GM12878 (cell line): ENCODE results near the gene NUAK2. TPM values are rescaled to one million over a fixed set of nuclear protein-coding genes. Genes with fewer than 3 reads are reported as not detected.
A peak's percentile ranks its signal among the peaks of the same experiment; 100 is the strongest.

Source experiments
- ATAC-seq: fragments of 200-7000 bp; cut with Tn5 transposase; 3 replicates; pipeline ENCODE4 v1.9.1; 2020; ENCODE audit warnings: mild to moderate bottlenecking, moderate library complexity
- BruUV-seq: library from RNA; stranded (reverse); fragments of 400-500 nt; replicated peaks from 2 replicates; lab custom pipeline; 2021; lab: Mats Ljungman, UMichigan
- CTCF ChIA-PET: fragments of 300-600 bp; sonication (Branson Sonifier 250); formaldehyde crosslinking; extraction: SDS; loops from one replicate; lab custom pipeline; 2021; ENCODE audit warnings: inconsistent platforms; lab: Yijun Ruan, JAX
- POLR2A ChIA-PET: fragments of 350-600 bp; formaldehyde crosslinking; extraction: SDS; loops from one replicate; lab custom pipeline; 2021; ENCODE audit warnings: inconsistent platforms; lab: Charles Lee
- RAD21 ChIA-PET: fragments of 300-600 bp; sonication (Branson Sonifier 250); formaldehyde crosslinking; loops from one replicate; lab custom pipeline; 2023; ENCODE audit warnings: antibody characterized with exemption; ENCODE audit not compliant: unreplicated experiment; lab: Charles Lee
- SMC1A ChIA-PET: fragments of 300-600 bp; sonication (Branson Sonifier 250); formaldehyde crosslinking; loops from one replicate; lab custom pipeline; 2023; ENCODE audit not compliant: unreplicated experiment, uncharacterized antibody; lab: Charles Lee
- DNase-seq: peaks from one replicate; pipeline ENCODE4 v3.0.0-alpha.2; 2011; ENCODE audit warnings: low read depth, low spot score
- FAIRE-seq: peaks from 3 replicates; lab custom pipeline; 2011; peaks lifted over from hg19 to GRCh38; lab: Jason Lieb, UNC
- H2AFZ ChIP-seq: 2 replicates; pipeline ENCODE4 v1.6.0; 2011; ENCODE audit warnings: low read depth, low read length, control low read depth; ENCODE audit not compliant: control insufficient read depth
- H3K27ac ChIP-seq: 2 replicates; pipeline ENCODE4 v1.5.1; 2011; ENCODE audit warnings: control low read depth; ENCODE audit not compliant: control insufficient read depth, insufficient read depth
- H3K27me3 ChIP-seq, 2 experiments: replicated peaks in 1 of 2; 2 replicates each; pipeline versions ENCODE4 v1.6.0 to v1.6.1; 2011; ENCODE audit warnings: low read length in 1 of 2; ENCODE audit not compliant: control insufficient read depth in 2 of 2, insufficient read depth in 2 of 2
- H3K36me3 ChIP-seq, 2 experiments: 2 replicates each; pipeline ENCODE4 v1.5.1; 2011; ENCODE audit warnings: low read length in 1 of 2; ENCODE audit not compliant: control insufficient read depth in 2 of 2, insufficient read depth in 2 of 2
- H3K4me1 ChIP-seq: 2 replicates; pipeline ENCODE4 v1.6.1; 2011; ENCODE audit warnings: mild to moderate bottlenecking, low read length, moderate library complexity, mixed read lengths; ENCODE audit not compliant: control insufficient read depth, insufficient read depth
- H3K4me2 ChIP-seq: 2 replicates; pipeline ENCODE4 v1.6.0; 2011; ENCODE audit warnings: control low read depth; ENCODE audit not compliant: control insufficient read depth, insufficient read depth
- H3K4me3 ChIP-seq: fragments of 200-600 bp; sonication (generic); 2 replicates; pipeline ENCODE4 v1.5.1; 2016
- H3K79me2 ChIP-seq: 2 replicates; pipeline ENCODE4 v1.6.0; 2011; ENCODE audit warnings: low read length; ENCODE audit not compliant: control insufficient read depth, insufficient read depth
- H3K9ac ChIP-seq: 2 replicates; pipeline ENCODE4 v1.8.0; 2011; ENCODE audit warnings: low read length, control low read depth, mixed read lengths; ENCODE audit not compliant: control insufficient read depth, insufficient read depth
- H3K9me3 ChIP-seq: replicated peaks from 3 replicates; pipeline ENCODE4 v1.5.1; 2011; ENCODE audit warnings: mild to moderate bottlenecking, low read length; ENCODE audit not compliant: control insufficient read depth, insufficient read depth
- H4K20me1 ChIP-seq: 2 replicates; pipeline ENCODE4 v1.6.0; 2011; ENCODE audit not compliant: control insufficient read depth, insufficient read depth
- WGBS: methylation state at CpG from one replicate; pipeline ENCODE4 v1.1.6; 2016; ENCODE audit warnings: low lambda C conversion rate; ENCODE audit not compliant: insufficient replicate concordance, insufficient coverage; ENCODE audit errors: missing lambda C conversion rate; 5-methylcytosine and 5-hydroxymethylcytosine counted together
- in situ Hi-C: fragments of 300-500 bp; cut with MboI; formaldehyde crosslinking; loops from 9 replicates; pipeline ENCODE4 v1.14.3; 2018; ENCODE audit warnings: mixed read lengths
- intact Hi-C: fragments of 100-400 bp; cut with micrococcal nuclease; formaldehyde crosslinking; loops from one replicate; pipeline ENCODE4 v1.14.2; 2022; ENCODE audit not compliant: unreplicated experiment
- polyA plus RNA-seq, 11 experiments: library from polyadenylated mRNA; depleted of rRNA in 4 of 11; unstranded in 6 of 11; stranded (reverse) in 5 of 11; fragments of >200 nt; fragmentation: Nextera tagmentation in 4 of 11; fragmentation: Illumina TruSeq in 1 of 11; extraction: Ambion mirVana in 4 of 11; extraction: Trizol in 1 of 11; gene quantifications; 1 replicate in 1 of 11; 2 replicates in 10 of 11; pipeline versions ENCODE4 v1.2.1 to v1.2.3, GENCODE V29; 2011 to 2016; ENCODE audit warnings: inconsistent platforms in 2 of 11, missing spikeins in 2 of 11, low read depth in 1 of 11
- total RNA-seq, 4 experiments: library from RNA; depleted of rRNA in 3 of 4; stranded (reverse); fragments of >200 nt in 3 of 4; fragmentation: Illumina TruSeq in 1 of 4; extraction: Trizol in 1 of 4; gene quantifications; 2 replicates each; pipeline versions ENCODE4 v1.2.1 to v1.2.3, GENCODE V29; 2013 to 2021
- TF ChIP-seq, protein P1 (sequence below): fragments of 450-650 bp; IDR thresholded peaks from 2 replicates; pipeline ENCODE4 v1.6.1; 2017; ENCODE audit warnings: low read depth, mild to moderate bottlenecking, moderate library complexity
- TF ChIP-seq, protein P2 (sequence below): IDR thresholded peaks from 2 replicates; pipeline ENCODE4 v1.6.1; 2012; ENCODE audit warnings: low read depth, low read length, improper control_type of control experiment

NUAK2 gene
- total and polyA plus RNA-seq, 10 of the 15 experiments (the other 5 are each of a cell fraction or from before 2014, with no cell fraction given): 0.27 to 3.0 (median 1.2) TPM

DNA sequence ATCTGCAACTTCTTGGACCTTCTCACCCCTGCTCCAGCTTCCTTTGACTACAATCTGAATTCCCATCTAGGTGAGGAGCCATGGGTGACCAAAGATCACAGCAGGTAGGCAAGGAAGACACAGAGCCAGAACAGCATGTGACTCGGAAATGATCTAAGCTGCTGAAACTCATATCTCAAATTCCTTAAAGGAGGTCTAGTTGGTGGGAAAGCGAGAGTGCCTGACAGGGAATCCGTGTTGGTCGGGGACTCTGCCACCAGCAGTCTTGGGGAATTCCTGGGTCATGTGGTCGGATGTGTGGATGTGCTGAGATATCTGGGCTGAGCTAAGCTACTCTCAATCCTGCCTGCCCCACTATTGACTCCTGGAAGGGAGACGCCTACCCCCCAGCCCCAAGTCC, 3.2 kb upstream of the NUAK2 start (continued):
- TF ChIP-seq, protein P1, sequence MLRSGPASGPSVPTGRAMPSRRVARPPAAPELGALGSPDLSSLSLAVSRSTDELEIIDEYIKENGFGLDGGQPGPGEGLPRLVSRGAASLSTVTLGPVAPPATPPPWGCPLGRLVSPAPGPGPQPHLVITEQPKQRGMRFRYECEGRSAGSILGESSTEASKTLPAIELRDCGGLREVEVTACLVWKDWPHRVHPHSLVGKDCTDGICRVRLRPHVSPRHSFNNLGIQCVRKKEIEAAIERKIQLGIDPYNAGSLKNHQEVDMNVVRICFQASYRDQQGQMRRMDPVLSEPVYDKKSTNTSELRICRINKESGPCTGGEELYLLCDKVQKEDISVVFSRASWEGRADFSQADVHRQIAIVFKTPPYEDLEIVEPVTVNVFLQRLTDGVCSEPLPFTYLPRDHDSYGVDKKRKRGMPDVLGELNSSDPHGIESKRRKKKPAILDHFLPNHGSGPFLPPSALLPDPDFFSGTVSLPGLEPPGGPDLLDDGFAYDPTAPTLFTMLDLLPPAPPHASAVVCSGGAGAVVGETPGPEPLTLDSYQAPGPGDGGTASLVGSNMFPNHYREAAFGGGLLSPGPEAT: peak; percentile 51; the same call in 1 of the 2 replicates

DNA sequence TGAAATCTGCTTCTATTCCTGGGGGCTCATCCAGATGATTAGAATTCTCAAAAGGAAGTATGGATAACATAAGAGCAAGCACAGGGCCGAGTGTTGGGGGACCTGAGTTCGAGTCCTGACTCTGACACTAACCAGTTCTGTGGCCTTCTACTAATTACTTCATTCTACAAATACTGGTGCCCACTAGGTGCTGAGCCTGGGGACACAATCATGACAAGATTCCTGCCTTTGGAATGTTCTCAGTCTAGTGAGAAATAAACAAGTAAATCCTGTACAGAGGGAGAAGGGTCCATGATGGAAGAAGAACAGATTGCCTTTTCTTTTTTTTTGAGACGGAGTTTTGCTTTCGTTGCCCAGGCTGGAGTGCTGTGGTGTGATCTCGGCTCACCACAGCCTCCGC, 2.2 kb upstream of the NUAK2 start:
- peaks cover 13% of the 10 kb centered on the region for H3K4me1 ChIP-seq
- TF ChIP-seq, protein P2, sequence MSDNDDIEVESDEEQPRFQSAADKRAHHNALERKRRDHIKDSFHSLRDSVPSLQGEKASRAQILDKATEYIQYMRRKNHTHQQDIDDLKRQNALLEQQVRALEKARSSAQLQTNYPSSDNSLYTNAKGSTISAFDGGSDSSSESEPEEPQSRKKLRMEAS: no peak
- TF ChIP-seq, all 136 proteins: peak for 0
- BruUV-seq: no TSS peak
- Histone ChIP-seq H3K36me3 (no peaks in the 10 kb centered on the region), H3K4me3 (no peak overlapping the region), H3K9ac (no peak overlapping the region), H3K79me2 (no peaks in the 10 kb centered on the region), H3K27me3 (peaks cover 2 to 8% of the 10 kb centered on the region in 2 experiments), H3K4me2 (no peak overlapping the region), H2AFZ (no peak overlapping the region), H4K20me1 (no peaks in the 10 kb centered on the region), H3K9me3 (no peaks in the 10 kb centered on the region; the same call in 2 of the 3 replicates), H3K27ac (no peak overlapping the region)
- in situ Hi-C loops: loop anchor here (5.0 kb wide), 1 partner anchor 41 kb away; no protein-coding TSS in a partner anchor
- POLR2A ChIA-PET: interaction anchor here (2.7 to 8.0 kb wide), 3 partner anchors 9 to 51 kb away, joined by 21 to 91 read pairs (median 90); no protein-coding TSS in a partner anchor
- whole genome bisulfite sequencing: 65% methylated on average over 6 of the region's 6 CpGs
- no peak for ATAC-seq
- SMC1A ChIA-PET: interaction anchor here (0.7 to 35.1 kb wide), 16 partner anchors 9 to 308 kb away, joined by 3 to 1445 read pairs (median 8); partner anchors contain the start of genes ELK4 and TMCC2
- CTCF ChIA-PET: interaction anchor here (1.2 to 59.5 kb wide), 14 partner anchors 9 to 262 kb away, joined by 3 to 2333 read pairs (median 19); partner anchors contain the start of gene TMCC2
- RAD21 ChIA-PET: interaction anchor here (1.4 to 23.9 kb wide), 12 partner anchors 8 to 307 kb away, joined by 3 to 892 read pairs (median 19); partner anchors contain the start of gene TMCC2
- no peak for FAIRE-seq
- intact Hi-C loops: no loop called here
- DNase-seq: no peak
